Natural killer cell (primary cell): ENCODE measurements around the gene NXPE2. TPM values are rescaled to one million over a fixed set of nuclear protein-coding genes. Genes with fewer than 3 reads are reported as not detected.

Experiments used
- ATAC-seq, 3 donors: fragments of 150-1000 bp in 2 of 3; fragments of 200-7000 bp in 1 of 3; cut with Tn5 transposase; 1 replicate in 1 of 3; 2 replicates in 2 of 3; pipeline ENCODE4 v1.10.0; 2021; ENCODE audit warnings: mild to moderate bottlenecking in 2 of 3, moderate library complexity in 2 of 3
- DNase-seq, 2 donors: peaks; one replicate each; pipeline versions ENCODE4 v3.0.0 to v3.0.0-alpha.2; 2013 to 2021; ENCODE audit warnings: mixed read lengths in 1 of 2
- H3K27ac ChIP-seq: one replicate; pipeline ENCODE4 v1.5.1; 2013; ENCODE audit warnings: mild to moderate bottlenecking, low read length
- H3K27me3 ChIP-seq: one replicate; pipeline ENCODE4 v1.6.1; 2013; ENCODE audit warnings: low read length; ENCODE audit not compliant: control insufficient read depth, insufficient read depth
- H3K36me3 ChIP-seq: one replicate; pipeline ENCODE4 v1.6.1; 2013; ENCODE audit warnings: low read length; ENCODE audit not compliant: control insufficient read depth, insufficient read depth
- H3K4me1 ChIP-seq: one replicate; pipeline ENCODE4 v1.6.1; 2013; ENCODE audit warnings: low read length; ENCODE audit not compliant: control insufficient read depth, insufficient read depth
- H3K4me3 ChIP-seq: one replicate; pipeline ENCODE4 v1.5.1; 2013; ENCODE audit warnings: low read length
- H3K9me3 ChIP-seq: one replicate; pipeline ENCODE4 v1.6.1; 2013; ENCODE audit warnings: low read length; ENCODE audit not compliant: control insufficient read depth, insufficient read depth
- H3K27ac Mint-ChIP-seq, 2 donors: one replicate each; pipeline ENCODE4 v1.8.0; 2022; ENCODE audit warnings: mild to moderate bottlenecking in 2 of 2, mixed read lengths in 2 of 2, moderate library complexity in 1 of 2
- H3K27me3 Mint-ChIP-seq, 2 donors: one replicate each; pipeline ENCODE4 v1.8.0; 2022; ENCODE audit warnings: low read depth in 2 of 2, mixed read lengths in 2 of 2
- H3K36me3 Mint-ChIP-seq: one replicate; pipeline ENCODE4 v1.8.0; 2022; ENCODE audit warnings: mixed read lengths
- H3K4me1 Mint-ChIP-seq, 2 donors: one replicate each; pipeline ENCODE4 v1.8.0; 2022; ENCODE audit warnings: mixed read lengths in 2 of 2
- H3K4me3 Mint-ChIP-seq: one replicate; pipeline ENCODE4 v1.8.0; 2022; ENCODE audit warnings: mild to moderate bottlenecking, moderate library complexity, mixed read lengths
- H3K9me3 Mint-ChIP-seq, 2 donors: one replicate each; pipeline ENCODE4 v1.8.0; 2022; ENCODE audit warnings: mixed read lengths in 2 of 2
- WGBS: methylation state at CpG from one replicate; pipeline ENCODE4 v1.1.7; 2013; ENCODE audit warnings: missing lambda C conversion rate; ENCODE audit not compliant: insufficient coverage; 5-methylcytosine and 5-hydroxymethylcytosine counted together
- intact Hi-C: fragments of 100-400 bp; cut with micrococcal nuclease; formaldehyde crosslinking; loops from one replicate; pipeline ENCODE4 v1.14.2; 2022
- total RNA-seq, 4 donors: library from RNA; stranded (reverse); fragments of 120-200 nt in 1 of 4; gene quantifications; one replicate each; pipeline versions ENCODE4 v1.2.3 to v1.2.4, GENCODE V29; 2013 to 2022
- TF ChIP-seq, protein P1 (sequence below): fragments of 200-600 bp; IDR thresholded peaks from one replicate; pipeline ENCODE4 v1.8.0; 2022; ENCODE audit warnings: antibody characterized with exemption

Gene NXPE2
- total RNA-seq, 3 donors from 2014 or later (not counting 1 experiment from before 2014, with no cell fraction given), result not detected

DNA sequence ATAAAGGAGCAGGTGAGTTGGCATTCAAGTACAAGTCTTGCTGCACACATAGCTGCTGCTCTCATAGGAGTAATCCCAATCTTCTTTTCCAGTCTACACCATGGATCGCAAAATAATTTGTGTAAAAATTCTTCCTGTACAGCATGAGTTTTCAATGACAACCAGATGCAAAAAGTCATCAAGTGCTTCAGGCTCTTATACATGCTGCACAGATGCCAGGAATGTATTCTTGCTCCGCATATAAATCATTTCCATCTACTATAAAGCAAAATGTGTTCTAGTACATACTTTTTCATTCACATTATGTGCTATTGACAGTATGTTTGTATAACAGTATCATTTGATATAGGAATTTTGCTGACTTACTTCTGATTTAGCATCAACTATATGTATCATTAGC is 35.4 kb downstream of the NXPE2 start:
- Histone ChIP-seq H3K9me3 (no peaks in the 10 kb centered on the region), H3K4me1 (no peaks in the 10 kb centered on the region), H3K27ac (no peak overlapping the region), H3K36me3 (no peaks in the 10 kb centered on the region), H3K4me3 (no peak overlapping the region), H3K27me3 (no peaks in the 10 kb centered on the region)
- DNase-seq (no peak), ATAC-seq (no peak)
- Mint-ChIP-seq H3K4me3 (no peak overlapping the region), H3K4me1 (no peaks in the 10 kb centered on the region), H3K27ac (no peak overlapping the region), H3K36me3 (no peaks in the 10 kb centered on the region), H3K27me3 (peaks cover 2 to 13% of the 10 kb centered on the region in 2 donors), H3K9me3 (peaks cover 4 to 5% of the 10 kb centered on the region in 2 donors)
- TF ChIP-seq, protein P1, sequence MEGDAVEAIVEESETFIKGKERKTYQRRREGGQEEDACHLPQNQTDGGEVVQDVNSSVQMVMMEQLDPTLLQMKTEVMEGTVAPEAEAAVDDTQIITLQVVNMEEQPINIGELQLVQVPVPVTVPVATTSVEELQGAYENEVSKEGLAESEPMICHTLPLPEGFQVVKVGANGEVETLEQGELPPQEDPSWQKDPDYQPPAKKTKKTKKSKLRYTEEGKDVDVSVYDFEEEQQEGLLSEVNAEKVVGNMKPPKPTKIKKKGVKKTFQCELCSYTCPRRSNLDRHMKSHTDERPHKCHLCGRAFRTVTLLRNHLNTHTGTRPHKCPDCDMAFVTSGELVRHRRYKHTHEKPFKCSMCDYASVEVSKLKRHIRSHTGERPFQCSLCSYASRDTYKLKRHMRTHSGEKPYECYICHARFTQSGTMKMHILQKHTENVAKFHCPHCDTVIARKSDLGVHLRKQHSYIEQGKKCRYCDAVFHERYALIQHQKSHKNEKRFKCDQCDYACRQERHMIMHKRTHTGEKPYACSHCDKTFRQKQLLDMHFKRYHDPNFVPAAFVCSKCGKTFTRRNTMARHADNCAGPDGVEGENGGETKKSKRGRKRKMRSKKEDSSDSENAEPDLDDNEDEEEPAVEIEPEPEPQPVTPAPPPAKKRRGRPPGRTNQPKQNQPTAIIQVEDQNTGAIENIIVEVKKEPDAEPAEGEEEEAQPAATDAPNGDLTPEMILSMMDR, result no peak
- 100% methylated on average over 1 of the region's 2 CpGs for WGBS
- intact Hi-C loops, result no loop called here

DNA sequence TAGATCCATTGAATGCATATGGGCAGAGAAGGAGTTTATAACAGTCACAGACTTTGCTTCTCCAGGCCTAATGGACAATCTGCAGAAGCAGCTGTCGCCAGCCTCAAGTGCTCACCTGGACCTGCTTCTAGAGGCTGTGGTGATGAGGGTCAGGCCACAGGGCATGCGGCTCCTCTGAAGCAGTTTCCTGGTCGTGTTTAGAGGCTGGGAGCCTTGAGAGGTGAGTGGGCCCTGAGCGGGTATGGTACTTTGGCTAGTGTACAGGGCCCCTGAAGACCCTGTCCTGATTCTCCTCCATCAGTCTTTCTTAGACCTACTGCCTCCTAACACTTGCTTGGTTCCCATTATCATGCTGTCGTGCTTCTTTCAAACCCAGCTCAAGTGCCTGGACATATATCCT is 41.2 kb downstream of the NXPE2 start:
- Mint-ChIP-seq H3K9me3 (no peaks in the 10 kb centered on the region), H3K36me3 (no peaks in the 10 kb centered on the region), H3K27ac (no peak overlapping the region), H3K4me3 (no peak overlapping the region), H3K27me3 (peaks cover 6 to 20% of the 10 kb centered on the region in 2 donors), H3K4me1 (no peaks in the 10 kb centered on the region)
- WGBS, result 82% methylated on average over 5 of the region's 5 CpGs
- H3K36me3 ChIP-seq, result no peaks in the 10 kb centered on the region
- DNase-seq (no peak), ATAC-seq (no peak)
- no peak overlapping the region for H3K4me3 ChIP-seq
- H3K27me3 ChIP-seq, result no peaks in the 10 kb centered on the region
- no peaks in the 10 kb centered on the region for H3K4me1 ChIP-seq
- intact Hi-C loops, result no loop called here
- TF ChIP-seq, protein P1, result no peak
- no peaks in the 10 kb centered on the region for H3K9me3 ChIP-seq
- H3K27ac ChIP-seq, result no peak overlapping the region

DNA sequence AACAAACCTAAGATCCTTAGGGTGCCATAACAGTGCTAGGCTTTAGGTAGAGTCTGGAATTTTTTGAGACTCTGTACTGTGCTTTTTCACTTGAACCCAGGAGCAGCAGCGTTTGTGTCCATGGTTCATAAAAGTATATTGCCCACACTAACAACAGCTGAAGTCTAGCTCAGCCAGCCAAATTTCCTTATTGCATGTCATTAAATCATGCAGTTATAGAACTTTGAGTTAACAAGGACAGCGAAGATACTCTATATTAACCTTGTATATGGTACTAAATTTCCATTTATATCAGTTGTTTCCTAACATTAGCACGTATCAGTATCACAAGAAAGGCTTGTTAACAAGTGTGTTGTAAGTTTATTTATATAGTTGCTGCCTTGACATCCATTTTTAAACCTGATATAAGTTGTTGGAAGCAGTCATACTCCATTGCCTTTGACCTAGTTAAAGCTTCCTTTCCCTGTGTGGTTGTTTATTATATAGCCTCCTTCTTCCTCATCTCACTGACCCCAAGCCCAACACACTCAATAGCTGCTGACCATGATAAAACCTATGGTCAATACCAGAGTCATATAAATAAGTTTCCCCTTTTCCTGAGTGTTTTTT is 46.7 kb downstream of the NXPE2 start:
- DNase-seq, result no peak
- H3K4me3 ChIP-seq, result no peak overlapping the region
- peaks cover 0 to 4% of the 10 kb centered on the region in 2 donors for H3K9me3 Mint-ChIP-seq
- no peaks in the 10 kb centered on the region for H3K4me1 ChIP-seq
- no peaks in the 10 kb centered on the region for H3K9me3 ChIP-seq
- no peaks in the 10 kb centered on the region for H3K36me3 Mint-ChIP-seq
- ATAC-seq, result no peak
- H3K27me3 Mint-ChIP-seq, result peaks cover 8 to 11% of the 10 kb centered on the region in 2 donors
- H3K27ac Mint-ChIP-seq, result no peak overlapping the region
- H3K27me3 ChIP-seq, result no peaks in the 10 kb centered on the region
- H3K27ac ChIP-seq, result no peak overlapping the region
- intact Hi-C loops, result no loop called here
- no peaks in the 10 kb centered on the region for H3K36me3 ChIP-seq
- 94% methylated on average over 1 of the region's 3 CpGs for WGBS
- no peak overlapping the region for H3K4me3 Mint-ChIP-seq
- H3K4me1 Mint-ChIP-seq, result no peaks in the 10 kb centered on the region
- TF ChIP-seq, protein P1, result no peak

DNA sequence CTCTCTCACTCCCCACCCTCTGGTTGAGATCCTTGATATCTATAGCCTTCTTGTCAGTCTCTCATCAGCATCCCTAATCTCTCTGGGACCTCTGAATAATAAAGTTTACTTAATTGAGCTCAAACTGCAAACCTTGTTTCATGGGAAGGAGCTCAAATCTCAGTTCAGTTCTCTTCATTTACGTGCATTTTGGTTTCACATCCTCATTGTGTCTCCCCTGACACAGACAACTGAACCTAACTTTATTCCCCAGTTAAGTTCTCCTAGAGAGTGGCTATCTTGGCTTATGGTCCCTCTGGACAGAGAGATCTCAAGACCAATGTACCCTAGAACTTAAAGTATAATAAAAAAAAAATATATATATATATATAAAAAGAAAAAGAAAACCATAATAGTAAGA is 47.3 kb downstream of the NXPE2 start:
- H3K36me3 ChIP-seq, result no peaks in the 10 kb centered on the region
- intact Hi-C loops, result no loop called here
- H3K36me3 Mint-ChIP-seq, result no peaks in the 10 kb centered on the region
- WGBS, result 46% methylated on average over 1 of the region's 1 CpG
- TF ChIP-seq, protein P1, result no peak
- H3K4me3 Mint-ChIP-seq, result no peak overlapping the region
- H3K27me3 ChIP-seq, result no peaks in the 10 kb centered on the region
- no peaks in the 10 kb centered on the region for H3K4me1 ChIP-seq
- no peak overlapping the region for H3K4me3 ChIP-seq
- no peak overlapping the region for H3K27ac ChIP-seq
- ATAC-seq (no peak), DNase-seq (no peak)
- H3K4me1 Mint-ChIP-seq, result no peaks in the 10 kb centered on the region
- H3K27ac Mint-ChIP-seq, result no peak overlapping the region
- peaks cover 0 to 4% of the 10 kb centered on the region in 2 donors for H3K9me3 Mint-ChIP-seq
- no peaks in the 10 kb centered on the region for H3K9me3 ChIP-seq
- H3K27me3 Mint-ChIP-seq, result peaks cover 8 to 11% of the 10 kb centered on the region in 2 donors
